GM21723 (cell line): ENCODE results near the gene FOXD2.

ENCODE experiments used
- ATAC-seq: cut with Tn5 transposase; IDR thresholded peaks from one replicate; pipeline ENCODE4 v1.9.1; 2021; ENCODE audit warnings: mild to moderate bottlenecking, moderate library complexity; ENCODE audit not compliant: unreplicated experiment

The FOXD2 gene

DNA sequence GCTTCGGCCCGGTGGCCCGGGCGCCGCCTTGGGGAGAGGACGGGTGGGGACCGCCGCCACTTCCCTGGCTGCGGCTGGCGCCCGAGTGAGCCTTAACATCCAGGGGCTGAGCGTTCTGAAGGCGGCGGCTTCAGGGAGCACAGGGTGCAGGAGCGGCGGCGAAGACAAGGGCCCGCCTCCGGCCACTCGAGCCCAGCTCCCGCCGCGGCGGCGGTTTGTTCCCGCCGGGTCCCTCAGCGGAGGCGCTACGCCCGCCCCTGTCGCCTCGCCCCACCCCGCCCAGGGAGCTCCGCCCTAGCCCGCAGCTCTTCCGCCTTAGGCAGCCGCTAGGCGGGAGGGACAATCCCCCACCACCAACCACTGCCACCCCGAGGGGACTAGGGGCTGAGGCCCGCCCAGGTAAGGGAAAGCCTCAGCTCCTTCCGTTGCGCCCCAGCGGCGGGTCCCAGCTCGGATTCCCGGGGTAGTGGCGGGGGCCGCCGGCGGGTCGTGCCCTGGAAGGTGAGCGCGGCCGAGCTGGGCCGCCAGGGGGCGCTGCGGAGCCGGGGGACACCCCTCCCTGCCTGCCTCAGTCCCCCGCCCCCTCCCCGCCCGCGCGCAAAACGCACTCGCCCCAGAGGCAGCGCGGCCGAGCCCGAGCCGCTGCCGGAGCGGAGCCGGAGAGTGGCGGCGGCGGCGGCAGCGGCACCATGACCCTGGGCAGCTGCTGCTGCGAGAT, at the start of gene FOXD2:
TSS of gene FOXD2 (plus strand) at position 598 of the 718 bp plus-strand sequence. CDS start at position 690, 92 bp downstream.
- peak; percentile 82 for ATAC-seq

GRCh38 chr1:47388891-47389238, 49.0 kb upstream of the FOXD2 start:
- peak; percentile 71 for ATAC-seq

DNA sequence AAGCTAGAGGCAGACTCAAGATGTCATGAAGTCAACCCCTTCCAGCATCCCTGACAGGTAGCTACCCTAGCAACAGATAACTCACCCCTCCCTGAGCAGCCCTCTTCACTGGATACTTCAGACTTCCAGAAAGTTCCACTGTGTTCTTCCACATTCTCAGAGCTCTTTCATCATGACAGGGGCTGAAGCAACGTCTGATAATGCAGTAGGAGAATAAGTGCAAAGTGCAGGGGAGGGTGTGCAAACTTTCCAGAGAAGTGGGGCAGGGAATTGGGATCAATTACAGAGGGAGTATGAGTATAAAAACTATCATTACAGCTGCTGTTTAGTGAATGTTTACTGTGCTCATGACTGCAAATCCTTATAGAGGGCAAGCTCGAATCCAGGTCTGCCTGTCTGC, 48.1 kb upstream of the FOXD2 start:
- no peak for ATAC-seq

DNA sequence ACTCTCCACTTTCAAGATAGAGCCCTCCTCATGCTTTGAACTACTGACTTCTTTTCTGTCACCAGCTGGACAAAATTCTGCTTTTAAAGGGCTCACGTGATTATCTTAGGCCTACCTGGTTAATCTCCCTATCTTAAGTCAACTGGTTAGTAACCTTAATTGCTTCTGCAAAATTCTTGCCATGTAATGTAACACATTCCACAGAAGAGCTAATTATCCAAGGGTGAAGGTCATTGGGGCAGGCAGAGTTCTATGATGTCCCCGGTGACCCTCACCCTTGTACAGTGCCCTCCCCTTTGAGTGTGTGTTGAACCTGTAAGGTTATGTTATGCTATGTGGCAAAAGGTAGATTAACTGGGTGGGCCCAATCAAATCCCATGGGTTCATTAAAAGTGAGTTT, 47.0 kb upstream of the FOXD2 start:
- no peak for ATAC-seq

- ATAC-seq = no peak
These were observed 44.7 kb upstream of the FOXD2 start for GRCh38 chr1:47393141-47393540.

DNA sequence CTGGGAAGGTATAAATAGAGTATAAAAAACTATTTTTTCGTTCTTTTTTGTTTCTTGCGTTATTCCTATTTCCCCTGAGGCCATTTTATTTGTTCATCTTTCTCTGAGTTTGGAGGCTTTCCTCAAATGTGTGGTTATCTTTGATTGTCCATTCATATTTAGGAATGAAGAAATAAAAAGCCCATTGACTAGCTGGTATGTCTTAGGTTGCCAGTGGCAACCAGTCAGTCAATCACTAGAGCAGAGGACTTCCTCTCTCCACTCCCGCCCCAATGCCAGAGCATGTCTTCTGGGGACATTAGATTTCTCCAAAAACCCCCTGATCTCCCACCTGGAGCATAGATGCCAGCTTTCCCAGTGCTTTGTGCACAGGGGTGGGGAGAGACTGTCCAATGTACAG, 42.4 kb upstream of the FOXD2 start:
- no peak for ATAC-seq

- ATAC-seq = no peak
These were observed 41.1 kb upstream of the FOXD2 start for GRCh38 chr1:47396671-47397196.

GRCh38 chr1:47399138-47399845, 38.6 kb upstream of the FOXD2 start:
- ATAC-seq = no peak

DNA sequence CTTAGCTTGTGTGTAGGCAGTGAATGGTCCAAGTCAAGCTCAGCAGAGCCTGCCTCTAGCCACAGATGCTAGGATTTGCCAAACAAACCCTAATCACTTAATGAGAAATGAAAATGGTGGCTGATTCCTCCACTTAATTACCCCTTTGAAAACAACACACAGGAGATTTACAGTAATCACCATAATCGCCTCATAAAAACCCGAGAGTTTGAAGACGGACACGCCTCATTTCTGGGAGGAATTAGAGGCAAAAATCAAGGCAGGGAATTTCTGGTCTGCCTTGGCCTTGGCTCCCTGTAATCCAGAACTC, 38.0 kb upstream of the FOXD2 start:
- no peak for ATAC-seq

- ATAC-seq = no peak
These were observed 36.1 kb upstream of the FOXD2 start for GRCh38 chr1:47401761-47402160.

GRCh38 chr1:47402591-47402990, 35.3 kb upstream of the FOXD2 start:
- no peak for ATAC-seq

DNA sequence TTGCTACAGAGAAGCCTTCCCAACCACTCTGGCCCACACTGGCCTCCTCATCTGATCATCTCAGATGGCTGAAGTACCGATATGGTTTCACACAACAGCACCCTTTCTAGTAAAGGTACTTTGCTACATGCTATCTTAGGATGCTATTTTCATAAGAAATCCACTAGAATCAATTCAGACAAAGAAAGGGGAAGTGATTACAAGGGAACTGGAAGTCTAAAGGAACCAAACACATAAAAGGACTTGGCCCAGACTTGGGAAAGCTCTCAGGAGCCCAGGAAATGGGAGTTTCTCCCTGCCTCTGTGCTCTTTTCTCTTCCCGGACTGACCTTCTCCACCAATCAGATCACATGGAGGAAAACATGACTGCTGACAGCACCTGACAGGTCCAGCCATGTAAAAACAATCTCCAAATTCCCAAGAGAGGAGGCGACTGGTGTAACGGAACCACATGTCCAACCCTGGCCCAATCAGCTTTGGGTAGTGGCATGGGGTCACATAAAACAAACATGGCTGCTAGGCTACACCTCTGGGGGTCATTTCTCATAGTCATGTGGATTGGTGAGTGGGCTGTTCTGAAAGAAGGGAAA, 34.4 kb upstream of the FOXD2 start:
- no peak for ATAC-seq

DNA sequence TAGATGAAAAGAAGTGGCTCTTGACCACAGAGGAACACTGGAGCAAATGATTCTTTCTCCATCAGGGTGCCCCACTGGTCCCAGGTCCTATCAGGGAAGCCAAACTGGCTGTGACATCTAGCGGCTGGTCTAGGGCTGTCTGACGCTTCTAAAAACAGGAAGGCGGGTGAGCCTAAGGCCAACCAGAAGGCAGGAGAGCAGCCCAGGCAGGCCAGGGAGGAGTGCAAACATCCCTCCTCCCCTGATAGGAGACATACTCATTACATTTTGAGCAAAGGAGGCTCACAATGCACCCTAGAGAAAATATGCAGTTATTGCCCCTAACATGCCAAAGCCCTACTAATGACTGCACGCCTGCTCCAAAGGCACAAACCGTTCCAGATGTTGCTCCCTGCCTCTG, 32.1 kb upstream of the FOXD2 start:
- ATAC-seq = no peak

DNA sequence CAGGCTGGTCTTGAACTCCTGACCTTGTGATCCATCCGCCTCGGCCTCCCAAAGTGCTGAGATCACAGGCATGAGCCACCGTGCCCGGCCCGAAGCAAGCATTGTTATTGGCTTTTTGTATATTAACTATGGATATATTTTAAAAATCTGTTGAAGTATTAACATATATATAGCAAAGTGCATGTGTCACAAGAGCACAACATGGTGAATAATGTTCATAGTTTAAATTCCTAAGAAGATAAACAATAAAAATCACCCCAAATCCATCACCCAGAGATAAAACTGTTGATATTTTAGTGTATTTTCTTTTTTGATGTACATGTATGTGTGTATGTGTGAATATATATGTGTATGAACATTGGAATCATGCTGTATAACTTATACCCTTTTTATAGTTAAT, 30.9 kb upstream of the FOXD2 start:
- no peak for ATAC-seq

GRCh38 chr1:47407481-47407880, 30.4 kb upstream of the FOXD2 start:
- ATAC-seq = no peak

GRCh38 chr1:47409311-47410067, 28.4 kb upstream of the FOXD2 start:
- ATAC-seq = no peak

DNA sequence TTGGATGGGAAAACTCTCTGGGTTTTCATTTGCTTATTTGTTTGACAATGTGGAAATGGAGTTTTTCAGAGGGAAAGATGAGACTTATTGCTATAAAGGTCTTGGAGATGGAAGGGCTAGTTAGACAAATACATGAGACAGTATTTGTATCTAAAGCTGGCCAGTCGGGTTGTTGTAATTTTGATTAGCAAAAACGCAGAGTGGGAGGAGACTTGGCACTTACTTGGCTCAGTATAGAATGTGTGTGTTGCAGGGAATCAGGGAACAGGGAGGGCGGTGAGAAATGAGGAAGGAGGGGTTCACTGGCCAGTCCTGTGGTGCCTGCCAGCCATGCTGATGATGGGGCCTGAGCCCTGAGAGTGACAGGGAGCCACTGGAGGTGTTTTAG, 27.8 kb upstream of the FOXD2 start:
- no peak for ATAC-seq

DNA sequence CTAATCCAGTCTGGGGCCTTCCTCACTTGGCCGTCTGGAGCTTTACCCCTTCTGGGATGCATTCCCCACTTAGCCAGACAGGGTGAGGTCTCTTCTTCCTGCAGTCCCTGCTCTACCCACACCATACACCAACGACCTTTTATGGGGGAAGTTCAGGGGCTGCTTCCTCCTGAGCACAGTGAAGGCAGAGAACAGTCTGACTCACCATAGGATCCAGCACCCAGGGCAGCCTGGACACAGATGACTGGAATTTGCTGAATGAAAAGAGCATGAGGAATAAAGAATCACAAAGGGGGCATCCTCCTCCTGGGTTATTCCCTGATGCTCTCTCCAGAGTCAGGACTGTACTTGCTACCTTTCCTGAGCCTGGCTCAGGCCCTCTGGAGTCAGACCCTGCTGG, 26.4 kb upstream of the FOXD2 start:
- ATAC-seq = no peak

- ATAC-seq = no peak
These were observed 25.4 kb upstream of the FOXD2 start for GRCh38 chr1:47412437-47412836.

DNA sequence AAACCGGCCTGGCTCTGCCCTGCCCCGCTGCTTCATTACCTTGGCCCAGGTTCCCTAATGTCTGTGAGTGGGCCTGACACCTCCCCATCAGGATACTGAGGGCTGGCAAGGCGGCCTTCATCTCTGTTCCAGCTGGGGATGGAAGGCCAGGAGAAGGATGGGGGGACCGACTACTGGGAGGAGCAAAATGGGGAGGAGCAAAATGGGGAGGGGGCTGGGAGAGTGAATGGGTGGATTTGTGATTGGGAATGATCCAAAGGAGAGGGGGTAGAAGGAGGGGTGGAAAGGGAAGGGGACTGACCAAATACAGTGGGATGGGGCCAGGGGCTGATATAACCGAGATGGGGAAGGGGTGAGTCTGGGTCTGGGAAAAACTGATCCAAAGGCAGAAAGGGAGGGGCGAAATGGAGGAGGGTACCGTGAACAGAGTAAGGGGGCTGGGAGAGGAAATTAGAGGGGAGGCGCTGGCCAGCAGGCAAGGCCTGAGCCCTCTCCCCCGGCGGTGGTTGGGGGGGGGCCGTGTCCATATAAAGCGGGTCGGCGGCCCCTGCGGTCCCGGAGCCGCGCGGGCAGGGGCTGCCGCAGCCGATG, 22.0 kb upstream of the FOXD2 start, which contains the start of gene FOXE3:
TSS of gene FOXE3 (plus strand) at position 558 of the 591 bp plus-strand sequence. CDS start at position 589, 31 bp downstream.
- ATAC-seq = no peak
